GM12864 (cell line): ENCODE measurements around the gene VAV1.

Experiments
- DNase-seq: peaks from one replicate; pipeline ENCODE4 v3.0.0-alpha.2; 2011; ENCODE audit warnings: low read depth
- H3K4me3 ChIP-seq: 2 replicates; pipeline ENCODE4 v1.5.1; 2011; ENCODE audit warnings: mild to moderate bottlenecking, low read depth, low read length, control low read depth
- TF ChIP-seq, protein P1 (sequence below): IDR thresholded peaks from 2 replicates; pipeline ENCODE4 v1.5.1; 2011; ENCODE audit warnings: low read depth, mild to moderate bottlenecking, moderate library complexity, low read length, control low read depth, inconsistent platforms; ENCODE audit errors: missing control alignments

Gene VAV1

GRCh38 chr19:6802336-6803035, 30.0 kb downstream of the VAV1 start:
- H3K4me3 ChIP-seq, result peak overlapping the region; percentile 55
- peak; percentile 58 for DNase-seq
- TF ChIP-seq, protein P1, sequence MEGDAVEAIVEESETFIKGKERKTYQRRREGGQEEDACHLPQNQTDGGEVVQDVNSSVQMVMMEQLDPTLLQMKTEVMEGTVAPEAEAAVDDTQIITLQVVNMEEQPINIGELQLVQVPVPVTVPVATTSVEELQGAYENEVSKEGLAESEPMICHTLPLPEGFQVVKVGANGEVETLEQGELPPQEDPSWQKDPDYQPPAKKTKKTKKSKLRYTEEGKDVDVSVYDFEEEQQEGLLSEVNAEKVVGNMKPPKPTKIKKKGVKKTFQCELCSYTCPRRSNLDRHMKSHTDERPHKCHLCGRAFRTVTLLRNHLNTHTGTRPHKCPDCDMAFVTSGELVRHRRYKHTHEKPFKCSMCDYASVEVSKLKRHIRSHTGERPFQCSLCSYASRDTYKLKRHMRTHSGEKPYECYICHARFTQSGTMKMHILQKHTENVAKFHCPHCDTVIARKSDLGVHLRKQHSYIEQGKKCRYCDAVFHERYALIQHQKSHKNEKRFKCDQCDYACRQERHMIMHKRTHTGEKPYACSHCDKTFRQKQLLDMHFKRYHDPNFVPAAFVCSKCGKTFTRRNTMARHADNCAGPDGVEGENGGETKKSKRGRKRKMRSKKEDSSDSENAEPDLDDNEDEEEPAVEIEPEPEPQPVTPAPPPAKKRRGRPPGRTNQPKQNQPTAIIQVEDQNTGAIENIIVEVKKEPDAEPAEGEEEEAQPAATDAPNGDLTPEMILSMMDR, result peak; percentile 10

DNA sequence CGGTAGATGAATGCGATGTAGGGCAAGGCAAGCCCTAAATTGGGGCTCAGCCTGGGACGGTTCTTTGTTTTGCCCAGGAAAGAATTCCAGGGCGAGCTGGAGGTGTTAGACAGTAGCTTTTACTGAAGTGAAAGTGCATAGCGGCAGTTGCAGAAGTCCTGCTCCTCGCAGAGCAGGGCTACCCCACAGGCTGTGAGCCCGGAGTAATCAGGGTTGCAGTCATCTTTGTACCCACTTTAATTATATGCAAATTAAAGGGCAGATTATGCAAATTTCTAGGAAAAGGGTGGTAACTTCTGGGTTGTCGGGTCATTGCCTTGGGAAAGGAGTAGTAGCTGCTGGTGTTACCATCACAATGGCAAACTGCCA, 30.5 kb downstream of the VAV1 start:
- no peak for DNase-seq
- H3K4me3 ChIP-seq, result peak overlapping the region; percentile 55
- TF ChIP-seq, protein P1, result no peak

DNA sequence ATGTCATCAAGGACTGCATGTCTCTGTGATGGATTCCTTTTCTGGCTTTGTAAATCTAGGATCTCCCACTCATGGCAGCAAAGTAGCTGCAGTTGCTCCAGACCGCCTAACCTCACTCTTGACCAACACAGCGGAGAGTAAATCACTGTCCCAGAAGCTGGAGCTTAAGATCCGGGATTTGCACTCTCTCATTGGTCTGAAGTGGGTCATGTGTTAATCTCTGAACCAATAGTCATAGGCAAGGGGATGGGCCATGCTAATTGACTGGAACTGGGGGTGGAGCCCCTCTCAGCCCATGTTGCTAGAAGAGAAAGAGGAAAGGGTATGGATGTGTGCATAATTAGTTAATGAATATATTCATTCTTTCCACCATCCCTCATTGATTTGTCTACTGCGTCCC, 34.0 kb downstream of the VAV1 start:
- TF ChIP-seq, protein P1, result no peak
- no peak for DNase-seq
- H3K4me3 ChIP-seq, result no peak overlapping the region

GRCh38 chr19:6807291-6807690, 34.8 kb downstream of the VAV1 start:
- TF ChIP-seq, protein P1, result no peak
- no peak for DNase-seq
- no peak overlapping the region for H3K4me3 ChIP-seq

GRCh38 chr19:6808494-6808893, 36.0 kb downstream of the VAV1 start:
- TF ChIP-seq, protein P1, result no peak

DNA sequence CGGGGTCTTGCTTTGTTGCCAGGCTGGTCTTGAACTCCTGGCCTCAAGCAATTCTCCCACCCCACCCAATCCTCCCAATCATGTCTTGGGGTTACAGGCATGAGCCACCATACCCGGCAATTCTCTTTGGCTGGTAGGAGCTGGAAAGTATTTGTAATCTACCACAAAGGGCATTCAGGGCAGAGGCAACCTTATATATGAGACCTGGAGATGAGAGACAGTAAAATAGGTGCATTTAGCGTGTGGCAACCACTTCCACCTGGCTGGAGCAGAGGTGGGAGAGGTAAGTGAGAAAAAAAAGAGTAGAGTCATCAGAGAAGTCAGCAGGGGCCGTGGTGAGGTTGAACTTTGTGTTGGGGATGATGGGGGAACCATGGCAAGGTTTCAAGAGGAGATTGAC, 36.8 kb downstream of the VAV1 start:
- no peak for DNase-seq
- H3K4me3 ChIP-seq, result no peak overlapping the region
- TF ChIP-seq, protein P1, result no peak

More at GRCh38 chr19:6808494-6808893, 36.0 kb downstream of the VAV1 start:
- no peak overlapping the region for H3K4me3 ChIP-seq
- no peak for DNase-seq

DNA sequence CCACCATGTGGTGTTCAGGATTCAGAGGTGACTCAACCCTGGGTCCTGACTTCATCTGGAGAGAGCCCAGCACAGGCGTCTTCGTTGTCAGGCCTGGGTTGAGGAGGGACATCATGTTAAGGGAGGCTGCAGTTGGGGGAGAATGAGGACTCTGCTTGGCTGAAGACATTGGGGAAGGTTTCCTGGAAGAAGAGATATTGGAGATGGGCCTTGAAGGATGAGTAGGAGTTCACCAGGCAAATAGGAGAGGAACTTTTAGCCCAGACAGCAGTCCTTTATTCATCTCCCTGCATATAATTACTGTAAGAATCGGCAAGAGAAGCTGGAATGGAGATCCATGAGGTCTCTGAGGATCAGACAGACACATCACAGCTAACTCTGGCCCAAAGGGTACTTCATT, 38.9 kb downstream of the VAV1 start:
- DNase-seq, result no peak
- TF ChIP-seq, protein P1, result no peak
- no peak overlapping the region for H3K4me3 ChIP-seq
